Endodermal cell (in vitro differentiated cells): ENCODE data around the gene PPP1R14C. TPM values are rescaled to one million over a fixed set of nuclear protein-coding genes. Genes with fewer than 3 reads are reported as not detected.

Experiments
- DNase-seq: peaks from one replicate; pipeline ENCODE4 v3.0.0-alpha.2; 2017
- H3K27ac ChIP-seq: 2 replicates; pipeline ENCODE4 v1.5.1; 2013; ENCODE audit warnings: mild to moderate bottlenecking, low read depth, low read length, moderate library complexity
- H3K27me3 ChIP-seq: 2 replicates; pipeline ENCODE4 v1.6.1; 2013; ENCODE audit warnings: mild to moderate bottlenecking, low read length, moderate library complexity; ENCODE audit not compliant: insufficient read depth, control insufficient read depth, poor library complexity, severe bottlenecking
- H3K36me3 ChIP-seq: 2 replicates; pipeline ENCODE4 v1.7.0; 2013; ENCODE audit warnings: mild to moderate bottlenecking, low read length, moderate library complexity; ENCODE audit not compliant: control insufficient read depth, insufficient read depth
- H3K4me1 ChIP-seq: one replicate; pipeline ENCODE4 v1.7.0; 2013; ENCODE audit warnings: low read length; ENCODE audit not compliant: control insufficient read depth, insufficient read depth
- H3K4me3 ChIP-seq: 2 replicates; pipeline ENCODE4 v1.5.1; 2013; ENCODE audit warnings: mild to moderate bottlenecking, low read length, moderate library complexity
- H3K9ac ChIP-seq: 2 replicates; pipeline ENCODE4 v1.6.1; 2013; ENCODE audit warnings: mild to moderate bottlenecking, low read length, moderate library complexity; ENCODE audit not compliant: poor library complexity, severe bottlenecking; ENCODE audit errors: extremely low read depth
- H3K9me3 ChIP-seq: 2 replicates; pipeline ENCODE4 v1.6.1; 2013; ENCODE audit warnings: mild to moderate bottlenecking, low read length, moderate library complexity; ENCODE audit not compliant: control insufficient read depth
- H3K27ac Mint-ChIP-seq: 2 replicates; pipeline ENCODE4 v1.8.0; 2020; ENCODE audit warnings: mixed read lengths
- H3K27me3 Mint-ChIP-seq: 2 replicates; pipeline ENCODE4 v1.8.0; 2021; ENCODE audit warnings: mild to moderate bottlenecking, mixed read lengths; ENCODE audit not compliant: insufficient read depth
- H3K36me3 Mint-ChIP-seq: 2 replicates; pipeline ENCODE4 v1.8.0; 2020; ENCODE audit warnings: low read depth, mixed read lengths
- H3K4me1 Mint-ChIP-seq: 2 replicates; pipeline ENCODE4 v1.8.0; 2020; ENCODE audit warnings: mixed read lengths
- H3K4me3 Mint-ChIP-seq: 2 replicates; pipeline ENCODE4 v1.8.0; 2020; ENCODE audit warnings: mild to moderate bottlenecking, moderate library complexity, mixed read lengths
- H3K9me3 Mint-ChIP-seq: 2 replicates; pipeline ENCODE4 v1.8.0; 2020; ENCODE audit warnings: mild to moderate bottlenecking, mixed read lengths
- CTCF ChIP-seq: fragments of 200-600 bp; sonication (generic); conservative IDR thresholded peaks from 2 replicates; pipeline ENCODE4 v1.5.0; 2021; ENCODE audit warnings: antibody characterized with exemption, mild to moderate bottlenecking
- WGBS, 2 experiments: methylation state at CpG; one replicate each; pipeline versions ENCODE4 v1.1.5 to v1.1.7; 2013; ENCODE audit warnings: missing lambda C conversion rate in 2 of 2, mixed read lengths in 1 of 2; ENCODE audit not compliant: insufficient coverage in 1 of 2, insufficient read length in 1 of 2; 5-methylcytosine and 5-hydroxymethylcytosine counted together
- total RNA-seq, 2 donors: library from RNA; stranded (reverse); fragmentation: NEBNext Ultra II Directional in 1 of 2; extraction: Animal tissue kit (Norgen Biotek cat#: 25700) in 1 of 2; gene quantifications; 2 replicates in 1 of 2; 3 replicates in 1 of 2; pipeline ENCODE4 v1.2.1, GENCODE V29; 2021

PPP1R14C gene
- total RNA-seq, 2 donors from 2014 or later, result 0.20 to 0.29 TPM

DNA sequence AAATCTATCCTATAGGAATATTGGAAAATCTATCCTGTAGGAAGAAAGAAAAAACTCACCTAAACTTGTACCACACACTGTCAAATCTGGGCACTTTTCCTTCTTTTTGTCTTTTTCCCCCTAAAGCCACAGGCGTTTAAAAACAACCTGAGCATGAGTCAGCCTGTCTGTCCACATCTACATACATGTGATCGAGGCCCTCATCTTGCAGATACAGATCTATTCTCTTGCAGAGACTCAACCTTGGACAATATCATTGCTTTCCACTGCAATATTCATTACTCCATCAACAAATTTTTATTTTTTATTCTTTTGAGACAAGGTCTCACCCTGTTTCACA lies 130.1 kb downstream of the PPP1R14C start:
- Histone ChIP-seq H3K36me3 (no peaks in the 10 kb centered on the region), H3K27me3 (no peaks in the 10 kb centered on the region), H3K9me3 (no peaks in the 10 kb centered on the region), H3K4me1 (no peaks in the 10 kb centered on the region), H3K4me3 (no peak overlapping the region), H3K9ac (no peak overlapping the region), H3K27ac (peak overlapping the region; percentile 95)
- no peak for DNase-seq
- Mint-ChIP-seq H3K4me1 (no peaks in the 10 kb centered on the region), H3K27ac (no peak overlapping the region), H3K4me3 (no peak overlapping the region), H3K27me3 (peaks cover 2% of the 10 kb centered on the region), H3K9me3 (no peaks in the 10 kb centered on the region), H3K36me3 (no peaks in the 10 kb centered on the region)
- 74 to 82% methylated on average over 2 of the region's 2 CpGs for WGBS, 2 experiments
- no peak for TF ChIP-seq CTCF

GRCh38 chr6:150273457-150274309 lies 130.8 kb downstream of the PPP1R14C start:
- no peaks in the 10 kb centered on the region for H3K4me1 ChIP-seq
- no peaks in the 10 kb centered on the region for H3K36me3 Mint-ChIP-seq
- H3K27me3 ChIP-seq, result no peaks in the 10 kb centered on the region
- TF ChIP-seq CTCF, result no peak
- no peak overlapping the region for H3K9ac ChIP-seq
- H3K27ac ChIP-seq, result peak overlapping the region; percentile 95
- no peak overlapping the region for H3K27ac Mint-ChIP-seq
- H3K4me3 ChIP-seq, result no peak overlapping the region
- H3K9me3 Mint-ChIP-seq, result no peaks in the 10 kb centered on the region
- H3K27me3 Mint-ChIP-seq, result peaks cover 2% of the 10 kb centered on the region
- no peaks in the 10 kb centered on the region for H3K36me3 ChIP-seq
- no peak for DNase-seq
- H3K4me1 Mint-ChIP-seq, result no peaks in the 10 kb centered on the region
- no peaks in the 10 kb centered on the region for H3K9me3 ChIP-seq
- WGBS, 2 experiments, result 76 to 89% methylated on average over 6 to 15 of the region's 15 CpGs
- H3K4me3 Mint-ChIP-seq, result no peak overlapping the region

GRCh38 chr6:150275489-150275888 lies 132.6 kb downstream of the PPP1R14C start:
- Histone ChIP-seq H3K36me3 (no peaks in the 10 kb centered on the region), H3K9me3 (no peaks in the 10 kb centered on the region), H3K4me1 (no peaks in the 10 kb centered on the region), H3K4me3 (no peak overlapping the region), H3K27ac (no peak overlapping the region), H3K27me3 (no peaks in the 10 kb centered on the region), H3K9ac (no peak overlapping the region)
- H3K36me3 Mint-ChIP-seq, result no peaks in the 10 kb centered on the region
- H3K27ac Mint-ChIP-seq, result no peak overlapping the region
- H3K4me1 Mint-ChIP-seq, result no peaks in the 10 kb centered on the region
- no peak for TF ChIP-seq CTCF
- no peak overlapping the region for H3K4me3 Mint-ChIP-seq
- DNase-seq, result no peak
- peaks cover 2% of the 10 kb centered on the region for H3K27me3 Mint-ChIP-seq
- WGBS, 2 experiments, result 89 to 96% methylated on average over 4 to 6 of the region's 6 CpGs
- H3K9me3 Mint-ChIP-seq, result no peaks in the 10 kb centered on the region
